ENCODE measurements around the gene MEGF6. TPM values are rescaled to one million over a fixed set of nuclear protein-coding genes. Genes with fewer than 3 reads are reported as not detected.

Gene MEGF6
- total and polyA plus RNA-seq, 9 of the 15 experiments (the other 6 are each of a cell fraction or from before 2014, with no cell fraction given), result 0.03 to 1.7 (median 0.24) TPM; not detected in 3

GRCh38 chr1:3599286-3599811 is 12.0 kb downstream of the MEGF6 start:
- ChIA-PET CTCF (ENCODE audit: low intra/inter-chr PET ratio) (no interaction called here), POLR2A (interaction anchor here (0.6 to 1.5 kb wide), 2 partner anchors 9 to 84 kb away, joined by 3 read pairs; no protein-coding TSS in a partner anchor)
- no peak overlapping the region for H3K4me3 ChIP-seq
- FAIRE-seq (no peak), DNase-seq (ENCODE audit: extremely low read depth in 1 of 4, low spot score in 3 of 4) (no peak), ATAC-seq (no peak)
- TF ChIP-seq NEUROD1 (IDR thresholded peaks at IDR 0.05; ENCODE audit: borderline replicate concordance, low read depth, low read length, partially characterized antibody), result no peak
- no peak for TF ChIP-seq REST (IDR thresholded peaks at IDR 0.05; ENCODE audit: borderline replicate concordance)
- TF ChIP-seq REST (CRISPR knock-in tag; IDR thresholded peaks at IDR 0.05; ENCODE audit: low read depth), result no peak
- no peak for TF ChIP-seq PPARD (CRISPR knock-in tag; IDR thresholded peaks at IDR 0.05)
- TF ChIP-seq ZNF766 (CRISPR knock-in tag; conservative IDR thresholded peaks at IDR 0.05), result no peak
- in situ Hi-C loops (cut with MboI), result no loop called here
- intact Hi-C loops (cut with micrococcal nuclease), result no loop called here
- BruUV-seq (replicated peaks), result no TSS peak
- H3K79me2 ChIP-seq (ENCODE audit: control insufficient read depth, insufficient read depth, low read length), result no peaks in the 10 kb centered on the region
- H3K4me2 ChIP-seq (ENCODE audit: insufficient read depth, low read length), result no peak overlapping the region
- H3K4me1 ChIP-seq (replicated peaks in 1 of 2; ENCODE audit: control insufficient read depth in 2 of 2, insufficient read depth in 2 of 2, low read length in 2 of 2), result peaks cover 2 to 67% of the 10 kb centered on the region in 2 experiments; a peak in 3 of 5 replicates
- H3K9me3 ChIP-seq (replicated peaks; ENCODE audit: control insufficient read depth, insufficient read depth, low read depth, low read length), result no peaks in the 10 kb centered on the region
- 22% methylated on average over 13 of the region's 16 CpGs for WGBS (ENCODE audit: insufficient coverage, low coverage, missing lambda C conversion rate)
- H3K27ac ChIP-seq (ENCODE audit: extremely low read depth, low read depth, low read length), result no peak overlapping the region
- no peak overlapping the region for H2AFZ ChIP-seq (ENCODE audit: low read depth, low read length)
- peaks cover 24 to 78% of the 10 kb centered on the region in 2 experiments; a peak in 4 of 5 replicates for H3K27me3 ChIP-seq (ENCODE audit: control insufficient read depth in 2 of 2, insufficient read depth in 2 of 2, low read length in 2 of 2)
- no peaks in the 10 kb centered on the region for H3K9me1 ChIP-seq (ENCODE audit: control insufficient read depth, insufficient read depth, low read length)
- H4K20me1 ChIP-seq (replicated peaks; ENCODE audit: control insufficient read depth, insufficient read depth, low read length), result peaks cover 21% of the 10 kb centered on the region
- H3K9ac ChIP-seq (ENCODE audit: insufficient read depth in 1 of 2, low read depth in 2 of 2, low read length in 2 of 2), result peak overlapping the region in 1 of 2 experiments; percentile 35; a peak in 1 of 4 replicates
- no peaks in the 10 kb centered on the region for H3K36me3 ChIP-seq (ENCODE audit: control insufficient read depth, insufficient read depth, low read length)

Data from K562 (cell line).